GM21619 (cell line): ENCODE data around the gene DSN1.

Source experiments
- ATAC-seq: cut with Tn5 transposase; IDR thresholded peaks from one replicate; pipeline ENCODE4 v1.9.1; 2021; ENCODE audit not compliant: unreplicated experiment

DSN1 gene

DNA sequence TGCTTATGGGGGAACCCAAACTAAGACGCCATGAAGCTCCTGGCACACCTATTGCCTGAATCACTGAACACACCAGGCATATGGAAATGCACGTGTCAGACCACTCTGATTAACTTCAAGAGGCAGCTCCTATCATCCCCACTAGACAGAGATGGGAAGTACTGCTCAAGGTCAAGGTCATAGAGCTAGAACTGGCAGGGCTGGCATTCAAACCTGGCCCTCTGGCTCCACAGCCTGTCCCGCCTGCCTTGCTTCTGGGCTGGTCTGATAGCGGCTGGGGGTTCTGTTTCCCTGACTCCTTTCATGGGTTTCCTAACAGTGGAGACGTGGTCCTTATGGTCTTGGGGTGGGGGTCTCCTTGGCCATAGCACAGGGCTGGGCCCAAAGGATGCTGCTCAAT is 22.6 kb upstream of the DSN1 start:
- ATAC-seq = no peak

- no peak for ATAC-seq
Measured at GRCh38 chr20:36795691-36796090, 22.1 kb upstream of the DSN1 start.

- ATAC-seq = no peak
Measured at GRCh38 chr20:36794116-36794474, 20.5 kb upstream of the DSN1 start.

GRCh38 chr20:36793294-36794115 is 19.9 kb upstream of the DSN1 start:
- ATAC-seq = no peak

- ATAC-seq = no peak
Measured at GRCh38 chr20:36792422-36792821, 18.9 kb upstream of the DSN1 start.

GRCh38 chr20:36791862-36792261 is 18.3 kb upstream of the DSN1 start:
- no peak for ATAC-seq

DNA sequence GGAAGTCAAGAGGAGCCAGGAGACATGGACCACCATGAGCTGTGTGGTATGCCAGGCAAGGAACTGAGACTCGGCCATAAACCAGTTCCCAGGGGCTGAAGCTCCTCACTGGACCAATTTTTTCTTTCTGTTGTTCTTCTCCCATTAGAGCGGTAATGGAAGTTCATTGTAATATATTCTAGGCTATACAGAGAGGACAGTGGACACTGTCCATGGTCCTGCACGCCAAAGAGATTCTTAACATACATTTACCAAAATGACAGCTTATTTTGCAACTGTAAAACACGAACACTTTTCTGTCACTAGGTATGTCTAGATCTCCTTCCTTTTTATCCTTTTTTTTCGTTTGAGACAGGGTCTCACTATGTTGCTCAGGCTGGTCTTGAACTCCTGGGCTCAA is 13.1 kb upstream of the DSN1 start:
- no peak for ATAC-seq

- no peak for ATAC-seq
Measured at GRCh38 chr20:36786246-36786645, 12.7 kb upstream of the DSN1 start.

DNA sequence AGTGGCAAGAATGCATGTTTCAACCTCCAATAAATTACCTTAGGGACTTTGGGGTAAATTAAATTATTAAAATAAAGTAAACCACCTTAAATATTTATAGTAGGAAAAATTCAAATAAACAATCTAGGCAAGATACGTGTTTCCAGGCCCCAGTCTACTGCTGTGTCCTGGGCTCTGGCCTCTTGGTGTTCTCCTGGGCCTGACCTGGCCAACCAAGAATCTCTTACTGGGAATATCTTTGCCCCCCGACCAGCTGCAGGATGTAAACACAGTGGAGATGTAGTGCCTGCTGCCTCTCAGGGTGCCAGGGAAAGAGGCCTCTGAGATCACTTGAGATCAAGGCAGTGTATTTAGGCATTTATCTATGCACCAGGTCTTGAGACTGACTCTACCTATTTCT is 11.7 kb upstream of the DSN1 start:
- ATAC-seq = no peak

DNA sequence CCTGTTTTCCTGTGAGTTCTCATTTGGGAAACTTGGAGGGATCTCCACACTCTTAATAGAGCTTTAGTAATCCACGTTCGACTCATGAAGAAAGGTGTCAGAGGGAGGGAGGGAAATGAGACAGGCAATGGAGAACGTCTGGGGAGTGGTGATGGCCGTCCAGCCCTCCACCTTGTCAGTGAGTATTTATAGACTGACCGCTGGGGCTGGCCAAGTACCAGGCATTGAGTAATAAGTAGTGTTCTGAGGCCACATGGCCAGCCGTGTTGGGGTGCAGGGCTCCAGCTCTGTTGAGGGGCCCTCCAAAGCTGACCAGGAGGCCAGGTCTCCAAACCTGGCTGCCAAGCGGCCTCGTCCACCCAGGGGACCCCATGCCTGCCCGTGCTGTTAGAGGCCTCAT is 11.3 kb upstream of the DSN1 start:
- no peak for ATAC-seq

DNA sequence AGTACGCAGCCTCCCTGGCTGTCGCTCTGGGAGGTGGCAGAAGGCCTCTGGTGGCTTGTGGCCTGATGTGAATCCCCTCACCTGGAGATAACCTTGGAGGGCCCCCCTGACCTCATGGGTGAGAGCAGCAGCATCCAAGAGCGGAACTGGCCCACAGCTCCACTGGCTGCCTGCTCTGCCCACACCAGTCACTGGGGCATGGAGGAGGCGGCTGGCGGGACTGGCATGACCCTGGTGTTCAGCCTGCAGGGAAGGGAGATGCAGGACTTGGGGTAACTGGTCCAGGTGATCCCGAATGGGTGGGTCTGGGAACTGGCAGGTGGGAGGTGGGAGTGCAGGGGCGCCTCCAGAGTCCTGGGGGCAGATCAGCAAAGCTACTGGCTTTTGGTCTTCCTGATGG is 10.6 kb upstream of the DSN1 start:
- ATAC-seq = no peak

GRCh38 chr20:36779656-36780025 is 6.1 kb upstream of the DSN1 start:
- ATAC-seq = no peak

DNA sequence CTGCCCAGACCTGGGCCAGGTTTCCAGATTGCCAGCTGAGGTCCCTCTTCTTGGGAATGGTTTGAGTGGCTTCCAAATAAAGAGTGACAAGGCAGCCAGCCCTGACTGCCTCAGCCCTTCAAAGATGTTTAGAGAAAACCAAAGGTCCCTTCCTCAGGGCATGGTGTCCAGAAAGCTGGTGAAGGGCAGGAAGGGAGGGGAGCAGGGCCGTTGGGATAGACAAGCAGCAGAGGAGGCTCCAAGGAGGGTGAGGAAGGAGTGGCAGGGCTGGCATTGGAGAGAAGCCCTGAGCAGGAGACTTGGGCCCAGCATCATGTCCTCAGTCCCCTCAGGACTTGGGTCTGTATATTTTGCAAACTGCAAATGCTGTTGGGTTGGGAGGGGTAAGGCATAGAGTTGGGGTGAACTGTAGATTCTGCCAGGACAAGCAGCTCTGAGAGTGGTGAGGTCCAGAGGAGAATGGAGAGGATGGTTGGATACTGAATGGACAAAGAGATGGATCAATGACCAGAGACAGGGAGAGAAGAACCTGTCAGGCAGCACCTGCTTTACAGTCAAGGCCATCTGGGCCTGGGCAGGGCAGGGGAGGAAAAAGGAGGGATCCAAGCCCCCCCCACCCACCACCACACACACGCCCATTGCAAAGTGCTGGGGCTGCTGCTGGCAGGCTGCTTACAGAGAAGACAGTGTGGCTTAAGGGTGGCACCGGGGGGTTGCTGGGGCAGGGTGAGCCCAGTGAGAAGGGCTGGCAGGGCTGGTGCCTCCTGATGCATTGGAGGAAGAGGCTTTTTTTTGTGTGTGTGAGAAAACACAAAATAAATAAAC is 5.5 kb upstream of the DSN1 start:
- ATAC-seq = no peak

- ATAC-seq = no peak
Measured at GRCh38 chr20:36777576-36777975, 4.0 kb upstream of the DSN1 start.

DNA sequence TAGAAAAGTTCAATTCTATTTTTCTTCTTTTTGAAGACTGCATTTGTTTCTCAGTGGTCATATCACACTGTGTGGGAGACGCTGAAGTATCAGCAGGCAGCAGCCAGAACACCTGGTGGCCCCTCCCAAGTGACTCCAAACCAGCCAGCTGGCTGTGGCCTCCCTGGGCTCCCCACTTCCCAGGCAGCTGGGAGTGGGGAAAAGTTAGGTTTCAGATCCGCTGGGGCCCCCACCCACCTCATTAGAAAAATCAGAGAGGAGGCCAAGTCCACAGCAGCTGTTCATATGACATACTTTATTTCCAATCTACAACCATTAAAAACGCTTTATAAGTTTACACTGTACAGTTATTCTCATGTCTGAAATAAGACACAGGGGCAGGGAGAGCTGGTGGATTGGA is 3.6 kb upstream of the DSN1 start:
- no peak for ATAC-seq

- no peak for ATAC-seq
Measured at GRCh38 chr20:36775826-36776225, 2.3 kb upstream of the DSN1 start.

GRCh38 chr20:36775196-36775595 is 1.6 kb upstream of the DSN1 start:
- no peak for ATAC-seq

- no peak for ATAC-seq
Measured at GRCh38 chr20:36773107-36773596, 411 bp downstream of the DSN1 start.

GRCh38 chr20:36770680-36771079 is 2.9 kb downstream of the DSN1 start:
- no peak for ATAC-seq

DNA sequence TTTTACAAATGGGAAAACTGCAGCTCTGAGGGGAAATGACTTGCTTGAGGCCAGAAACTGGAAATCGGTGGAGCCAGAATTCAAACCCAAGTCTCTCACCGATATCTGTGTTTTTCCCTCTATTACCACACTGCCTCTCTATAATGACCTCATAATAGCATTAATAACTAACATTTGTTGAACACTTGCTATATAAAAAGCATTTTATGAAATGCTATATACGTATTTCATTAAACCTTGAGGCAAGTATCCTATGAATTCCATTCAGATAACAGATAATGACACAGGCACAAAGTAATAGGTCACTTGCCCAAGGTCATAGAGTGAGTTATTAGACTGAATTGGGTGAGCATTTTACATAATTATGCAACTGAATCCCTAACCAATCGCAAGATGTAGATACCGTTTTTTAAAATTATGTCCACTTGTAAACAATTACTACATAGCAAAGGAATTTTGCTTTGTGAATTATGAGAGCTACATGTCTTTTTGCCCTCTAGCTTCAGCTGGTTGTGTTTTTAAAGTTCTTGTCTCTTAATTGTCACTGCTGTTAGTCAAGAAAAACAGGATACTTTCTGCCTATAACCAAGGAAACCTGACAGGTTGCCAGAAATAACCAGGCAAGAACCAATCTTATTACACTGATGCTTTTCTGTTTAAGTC is 4.7 kb downstream of the DSN1 start:
- no peak for ATAC-seq

- no peak for ATAC-seq
Measured at GRCh38 chr20:36761125-36761524, 12.4 kb downstream of the DSN1 start.

DNA sequence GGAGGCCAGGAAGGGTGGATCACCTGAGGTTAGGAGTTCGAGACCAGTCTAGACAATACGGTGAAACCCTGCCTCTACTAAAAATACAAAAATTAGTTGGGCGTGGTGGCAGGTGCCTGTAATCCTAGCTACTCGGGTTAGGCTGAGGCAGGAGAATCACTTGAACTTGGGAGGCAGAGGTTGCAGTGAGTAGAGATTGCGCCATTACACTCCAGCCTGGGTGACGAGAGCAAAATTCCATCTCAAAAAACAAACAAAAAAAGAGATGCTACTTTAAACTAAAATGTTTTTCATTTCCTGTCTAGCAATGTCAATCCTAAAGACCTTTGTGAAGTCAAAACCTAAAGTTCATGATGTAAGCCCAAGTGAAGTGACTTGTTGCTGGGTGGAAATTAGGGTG is 12.9 kb downstream of the DSN1 start:
- ATAC-seq = no peak
